IPS DF 6.9 (cell line): ENCODE data around the gene TEX48.

Experiments used
- DNase-seq: peaks from one replicate; pipeline ENCODE4 v3.0.0-alpha.2; 2013; ENCODE audit warnings: low read depth, low spot score
- H3K27ac ChIP-seq: one replicate; pipeline ENCODE4 v1.5.1; 2013; ENCODE audit warnings: low read length, control low read depth
- H3K27me3 ChIP-seq: 2 replicates; pipeline ENCODE4 v1.6.1; 2013; ENCODE audit warnings: mild to moderate bottlenecking, low read length; ENCODE audit not compliant: control insufficient read depth, insufficient read depth
- H3K36me3 ChIP-seq: 2 replicates; pipeline ENCODE4 v1.6.1; 2013; ENCODE audit warnings: low read length; ENCODE audit not compliant: control insufficient read depth, insufficient read depth
- H3K4me1 ChIP-seq: 2 replicates; pipeline ENCODE4 v1.6.1; 2013; ENCODE audit warnings: low read length; ENCODE audit not compliant: control insufficient read depth, insufficient read depth
- H3K4me3 ChIP-seq: 2 replicates; pipeline ENCODE4 v1.5.1; 2013; ENCODE audit warnings: mild to moderate bottlenecking, low read length
- H3K9me3 ChIP-seq: 2 replicates; pipeline ENCODE4 v1.6.1; 2013; ENCODE audit warnings: low read length, inconsistent platforms; ENCODE audit not compliant: control insufficient read depth, insufficient read depth
- WGBS: extraction: QIAGEN DNeasy Blood & Tissue Kit; methylation state at CpG from one replicate; pipeline ENCODE4 v1.1.7; 2013; ENCODE audit warnings: mixed read lengths, missing lambda C conversion rate; ENCODE audit not compliant: insufficient read length, insufficient coverage; 5-methylcytosine and 5-hydroxymethylcytosine counted together

Gene TEX48

DNA sequence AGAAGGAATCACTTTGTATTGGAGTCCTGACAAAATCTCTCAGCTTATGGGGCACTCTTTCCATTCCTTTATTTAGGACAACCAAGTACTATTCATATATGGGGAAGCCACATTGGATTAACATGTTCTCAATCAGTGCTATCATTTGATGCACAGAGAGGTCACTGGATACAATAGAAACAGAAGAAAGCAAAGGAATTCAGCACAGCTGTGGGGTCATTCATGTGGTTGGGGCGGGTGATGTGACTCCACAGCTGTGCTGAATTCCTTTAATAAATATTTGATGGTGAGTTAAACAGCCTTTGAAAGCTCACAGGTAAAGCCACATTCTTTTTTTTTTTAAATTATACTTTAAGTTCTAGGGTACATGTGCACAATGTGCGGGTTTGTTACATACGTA, 854 bp upstream of the TEX48 start:
- no CpG with 5 or more reads among the region's 3 CpGs for WGBS
- no peak overlapping the region for H3K27ac ChIP-seq
- DNase-seq: no peak
- H3K4me3 ChIP-seq: no peak overlapping the region
- H3K9me3 ChIP-seq: no peaks in the 10 kb centered on the region
- no peaks in the 10 kb centered on the region for H3K4me1 ChIP-seq
- H3K27me3 ChIP-seq: no peaks in the 10 kb centered on the region
- no peaks in the 10 kb centered on the region for H3K36me3 ChIP-seq

DNA sequence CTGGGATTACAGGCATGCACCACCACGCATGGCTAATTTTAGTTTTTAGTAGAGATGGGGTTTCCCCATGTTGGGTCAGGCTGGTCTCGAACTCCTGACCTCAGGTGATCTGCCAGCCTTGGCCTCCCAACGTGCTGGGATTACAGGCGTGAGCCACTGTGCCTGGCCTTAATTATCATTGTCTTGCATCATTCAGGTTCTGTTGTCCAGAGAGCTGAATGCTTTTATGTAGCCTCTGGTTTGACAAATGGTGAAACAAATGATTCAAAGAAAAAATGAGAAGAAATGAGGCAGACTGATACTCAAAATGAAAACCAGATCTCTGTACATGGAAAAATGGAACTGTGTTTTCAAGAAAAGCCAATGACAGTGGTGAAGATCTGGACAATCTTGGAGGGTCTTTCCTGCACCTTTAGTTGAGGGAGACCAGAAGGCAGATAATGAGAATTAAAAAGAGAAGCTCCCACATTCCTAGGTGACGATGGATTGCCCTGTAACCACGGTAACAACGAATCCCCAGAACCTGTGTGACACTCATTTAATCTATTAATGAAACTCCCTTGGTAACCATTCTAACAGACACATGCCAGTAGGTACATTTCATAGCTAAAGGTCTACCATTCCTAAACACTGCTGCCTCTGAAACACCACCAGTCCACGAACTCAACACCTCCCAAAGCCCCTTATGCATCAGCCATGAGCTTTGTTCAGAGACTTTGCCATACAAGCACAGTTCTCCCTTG, 1.6 kb downstream of the TEX48 start:
- WGBS: no CpG with 5 or more reads among the region's 8 CpGs
- H3K27ac ChIP-seq: no peak overlapping the region

DNA sequence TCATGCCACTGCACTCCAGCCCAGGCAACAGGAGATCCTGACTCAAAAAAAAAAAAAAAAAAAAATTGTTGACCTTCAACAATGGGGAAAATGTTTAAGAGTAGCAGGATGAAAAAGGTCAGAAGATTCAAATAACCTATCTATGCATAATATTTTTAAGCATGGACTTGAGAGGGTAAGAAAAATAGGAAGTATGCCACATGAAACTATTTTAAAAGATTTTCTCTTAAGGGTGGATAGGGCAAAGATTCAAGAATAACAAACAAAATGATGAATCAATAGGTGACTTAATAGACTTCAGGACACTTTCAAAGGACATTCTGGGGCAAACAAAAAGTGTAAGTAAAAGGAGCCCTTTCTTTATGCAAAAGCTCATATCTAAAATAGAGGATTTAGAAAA, 3.2 kb downstream of the TEX48 start:
- no peak for DNase-seq
- Histone ChIP-seq H3K36me3 (no peaks in the 10 kb centered on the region), H3K9me3 (no peaks in the 10 kb centered on the region), H3K4me1 (no peaks in the 10 kb centered on the region), H3K27ac (no peak overlapping the region), H3K27me3 (no peaks in the 10 kb centered on the region), H3K4me3 (no peak overlapping the region)

More for the DNA sequence above, 1.6 kb downstream of the TEX48 start:
- H3K36me3 ChIP-seq: no peaks in the 10 kb centered on the region
- H3K4me1 ChIP-seq: no peaks in the 10 kb centered on the region
- no peaks in the 10 kb centered on the region for H3K9me3 ChIP-seq
- no peak for DNase-seq
- H3K27me3 ChIP-seq: no peaks in the 10 kb centered on the region
- H3K4me3 ChIP-seq: no peak overlapping the region

DNA sequence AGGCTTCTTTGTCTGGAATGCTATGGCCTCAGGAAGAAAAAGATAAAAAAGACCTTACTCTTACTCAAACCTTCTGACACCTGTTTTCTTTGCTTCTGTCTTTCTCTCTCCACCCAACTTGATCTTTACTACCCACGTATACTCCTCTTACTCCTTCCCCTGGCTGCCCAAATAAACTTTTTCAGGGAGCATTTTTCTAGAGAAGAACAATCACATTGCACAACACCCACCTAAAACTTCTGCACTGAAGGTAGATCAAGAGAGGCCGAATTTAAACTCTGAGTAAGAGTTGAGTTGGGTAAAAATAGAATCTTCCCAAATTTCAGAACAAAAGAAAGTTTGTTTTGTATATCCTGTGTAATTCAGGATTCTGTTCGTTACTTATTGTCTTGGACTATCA, 3.9 kb downstream of the TEX48 start:
- WGBS: 100% methylated on average over 1 of the region's 3 CpGs
- no peak for DNase-seq
- H3K27me3 ChIP-seq: no peaks in the 10 kb centered on the region
- H3K27ac ChIP-seq: no peak overlapping the region
- H3K9me3 ChIP-seq: no peaks in the 10 kb centered on the region
- no peaks in the 10 kb centered on the region for H3K36me3 ChIP-seq
- no peak overlapping the region for H3K4me3 ChIP-seq
- no peaks in the 10 kb centered on the region for H3K4me1 ChIP-seq

DNA sequence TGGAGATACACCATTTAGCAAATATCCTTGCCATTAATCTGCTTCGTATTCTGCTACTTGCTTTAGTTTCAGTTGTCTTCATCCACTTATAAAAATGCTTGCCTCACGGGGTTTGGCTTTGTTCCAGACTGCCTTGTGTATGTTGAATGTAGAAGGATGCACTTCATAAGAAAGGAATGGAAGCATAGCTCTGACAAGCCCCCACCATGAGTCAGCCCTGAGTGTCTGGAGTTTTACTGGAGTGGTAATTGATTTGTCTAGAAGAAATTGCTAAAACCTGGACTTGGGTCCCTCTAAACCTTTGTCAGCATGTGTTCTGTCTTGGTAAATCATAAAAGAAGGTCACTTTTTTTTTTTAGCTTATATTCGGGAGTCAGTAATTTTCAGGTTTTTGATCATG, 4.6 kb downstream of the TEX48 start:
- no peak overlapping the region for H3K27ac ChIP-seq
- no peaks in the 10 kb centered on the region for H3K4me1 ChIP-seq
- no CpG with 5 or more reads among the region's 3 CpGs for WGBS
- H3K27me3 ChIP-seq: no peaks in the 10 kb centered on the region
- DNase-seq: no peak
- H3K36me3 ChIP-seq: no peaks in the 10 kb centered on the region
- no peak overlapping the region for H3K4me3 ChIP-seq
- H3K9me3 ChIP-seq: no peaks in the 10 kb centered on the region

DNA sequence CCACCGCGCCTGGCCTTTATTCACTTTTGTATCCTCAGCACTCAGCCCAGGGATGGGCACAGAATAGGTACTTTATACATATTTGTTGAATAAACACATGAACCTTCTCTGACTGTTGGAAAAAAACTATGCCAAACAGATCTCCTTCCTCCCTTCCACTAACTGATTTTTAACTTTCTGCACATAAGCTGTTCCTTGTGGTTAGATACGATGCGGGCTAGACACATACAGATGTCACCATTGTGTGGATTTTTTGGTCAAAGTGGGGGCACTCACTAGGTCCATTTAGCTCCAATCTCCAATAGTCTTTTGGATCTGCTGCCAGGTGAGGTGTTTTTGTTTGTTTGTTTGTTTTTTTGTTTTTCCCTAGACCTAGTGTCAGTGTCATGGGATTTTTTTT, 5.1 kb downstream of the TEX48 start:
- no peak for DNase-seq
- Histone ChIP-seq H3K4me1 (no peaks in the 10 kb centered on the region), H3K9me3 (no peaks in the 10 kb centered on the region), H3K4me3 (no peak overlapping the region), H3K27ac (no peak overlapping the region), H3K36me3 (no peaks in the 10 kb centered on the region), H3K27me3 (no peaks in the 10 kb centered on the region)
- WGBS: no CpG with 5 or more reads among the region's 4 CpGs

DNA sequence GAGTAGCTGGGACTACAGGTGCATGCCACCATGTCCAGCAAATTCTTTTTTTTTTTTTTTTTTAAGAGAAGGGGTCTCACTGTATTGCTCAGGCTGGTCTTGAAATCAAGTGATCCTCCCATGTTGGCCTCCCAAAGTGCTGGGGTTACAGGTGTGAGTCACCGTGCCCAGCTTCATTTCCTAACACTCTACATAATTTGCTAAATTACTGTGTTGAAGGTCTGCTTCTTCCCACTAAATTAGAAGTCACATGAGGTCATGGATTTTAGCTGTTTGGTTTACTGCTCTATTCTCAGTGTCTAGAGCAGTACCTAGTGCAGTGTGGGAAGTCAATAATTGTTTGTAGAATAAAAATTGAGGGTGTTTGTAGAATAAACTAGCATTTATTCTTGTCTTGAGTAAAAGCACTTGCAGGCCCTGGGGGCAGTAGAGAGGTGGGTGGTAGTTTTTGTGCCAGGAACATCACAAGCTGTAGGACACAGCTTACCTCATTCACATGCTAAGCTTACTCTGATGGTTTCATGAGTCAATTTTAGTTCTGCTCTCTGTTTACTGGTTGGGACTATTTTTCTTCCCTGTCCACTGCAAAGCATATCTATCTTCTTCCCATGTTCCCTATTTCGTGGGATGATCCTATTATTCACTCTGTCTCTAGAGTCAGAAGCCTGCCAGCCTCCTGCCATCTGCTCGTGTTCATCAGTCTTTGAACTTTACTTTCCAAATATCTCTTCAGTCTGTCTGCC, 7.0 kb downstream of the TEX48 start:
- Histone ChIP-seq H3K9me3 (no peaks in the 10 kb centered on the region), H3K27ac (no peak overlapping the region), H3K27me3 (no peaks in the 10 kb centered on the region), H3K4me3 (no peak overlapping the region), H3K36me3 (no peaks in the 10 kb centered on the region), H3K4me1 (no peaks in the 10 kb centered on the region)
- WGBS: no CpG with 5 or more reads among the region's 3 CpGs
- no peak for DNase-seq

DNA sequence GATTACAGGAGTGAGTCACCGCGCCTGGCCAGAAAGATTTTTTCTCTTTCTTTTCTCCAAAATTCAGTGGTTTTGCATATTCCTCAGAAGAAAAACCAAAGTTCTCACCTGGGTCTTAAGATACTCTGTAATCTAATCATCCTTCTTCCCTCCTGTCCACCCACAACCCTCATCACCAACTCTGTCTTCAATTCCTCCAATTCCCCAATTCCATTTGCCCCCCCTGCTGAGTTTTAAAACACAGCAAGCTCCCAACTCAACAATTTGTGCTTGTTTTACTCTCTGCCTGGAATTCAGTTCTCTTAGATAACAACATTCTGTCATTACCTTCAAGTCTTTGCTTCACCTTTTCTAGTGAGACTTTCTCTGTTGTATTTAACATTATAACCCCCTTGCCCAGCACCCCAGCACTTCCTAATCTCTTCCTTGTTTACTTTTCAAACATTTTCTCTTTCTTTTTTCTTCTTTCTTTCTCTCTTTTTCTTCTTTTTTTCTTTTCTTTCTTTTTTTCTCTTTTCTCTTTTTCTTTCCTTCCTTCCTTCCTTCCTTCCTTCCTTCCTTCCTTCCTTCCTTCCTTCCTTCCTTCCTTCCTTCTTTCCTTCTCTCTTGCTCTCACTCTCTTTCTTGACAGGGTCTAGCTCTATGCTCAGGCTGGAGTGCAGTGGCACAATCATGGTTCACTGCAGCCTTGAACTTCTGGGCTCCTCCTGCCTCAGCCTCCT, 7.8 kb downstream of the TEX48 start:
- Histone ChIP-seq H3K4me1 (no peaks in the 10 kb centered on the region), H3K36me3 (no peaks in the 10 kb centered on the region), H3K27ac (no peak overlapping the region), H3K9me3 (no peaks in the 10 kb centered on the region), H3K4me3 (no peak overlapping the region), H3K27me3 (no peaks in the 10 kb centered on the region)
- WGBS: no CpG with 5 or more reads among the region's 2 CpGs
- DNase-seq: no peak

DNA sequence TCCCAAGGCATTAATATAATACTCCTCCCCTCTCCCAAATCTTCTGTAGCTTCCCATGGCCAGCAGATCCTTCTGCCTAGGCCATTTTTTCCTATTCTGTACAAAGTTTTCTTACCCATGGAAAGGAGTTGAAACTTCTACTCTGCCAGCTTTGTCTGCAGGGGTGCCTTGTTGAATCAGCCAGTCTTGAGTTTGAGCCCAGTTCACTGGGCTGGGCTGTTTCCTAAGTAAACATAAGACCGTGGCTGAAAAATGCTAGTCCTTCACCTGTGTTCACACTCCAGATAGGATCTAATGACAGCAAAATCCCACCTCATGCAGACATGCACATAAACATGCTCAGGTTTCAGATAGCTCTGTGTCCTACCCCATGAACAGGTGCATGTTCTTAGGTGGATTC, 10.4 kb downstream of the TEX48 start:
- no peaks in the 10 kb centered on the region for H3K4me1 ChIP-seq
- no peak for DNase-seq
- H3K36me3 ChIP-seq: no peaks in the 10 kb centered on the region
- H3K27me3 ChIP-seq: no peaks in the 10 kb centered on the region
- WGBS: no CpG with 5 or more reads among the region's 1 CpG
- H3K27ac ChIP-seq: no peak overlapping the region
- no peaks in the 10 kb centered on the region for H3K9me3 ChIP-seq
- no peak overlapping the region for H3K4me3 ChIP-seq

DNA sequence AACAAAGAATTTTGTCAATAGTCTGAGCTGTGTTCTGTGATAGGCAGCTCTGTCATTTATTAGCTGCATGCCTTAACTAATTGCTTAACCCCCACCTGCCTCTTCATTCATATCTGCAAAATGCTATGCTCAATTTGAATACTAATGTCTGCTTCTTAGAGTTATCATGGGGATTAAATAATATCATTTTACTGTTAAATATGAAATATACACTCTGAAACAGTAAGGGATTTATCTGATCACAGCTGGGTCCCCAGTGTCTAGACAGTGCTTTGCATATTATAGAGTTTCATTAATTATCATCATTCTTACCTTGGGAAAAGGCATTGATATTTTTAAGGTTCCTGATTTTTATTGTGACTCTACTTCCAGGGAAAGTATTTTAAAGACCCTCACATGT, 12.0 kb downstream of the TEX48 start:
- H3K9me3 ChIP-seq: no peaks in the 10 kb centered on the region
- H3K4me1 ChIP-seq: no peaks in the 10 kb centered on the region
- H3K27ac ChIP-seq: no peak overlapping the region
- H3K27me3 ChIP-seq: no peaks in the 10 kb centered on the region
- H3K36me3 ChIP-seq: no peaks in the 10 kb centered on the region
- H3K4me3 ChIP-seq: no peak overlapping the region
- DNase-seq: no peak
